OCI-LY1 (cell line): ENCODE measurements around the gene GCM1.

ENCODE experiments used
- EZH2 ChIP-seq: fragments of 200-600 bp; sonication (generic), shearing (Covaris generic); IDR thresholded peaks from 2 replicates; pipeline ENCODE4 v1.8.0; 2017; ENCODE audit warnings: borderline replicate concordance, mixed run types, mild to moderate bottlenecking, antibody characterized with exemption, low read length, moderate library complexity, mixed read lengths
- TF ChIP-seq, protein P1 (sequence below): fragments of 200-600 bp; sonication (generic), shearing (Covaris generic); IDR thresholded peaks from 2 replicates; pipeline ENCODE4 v1.5.1; 2017; ENCODE audit warnings: mild to moderate bottlenecking, antibody characterized with exemption, low read length, moderate library complexity, mixed read lengths

DNA sequence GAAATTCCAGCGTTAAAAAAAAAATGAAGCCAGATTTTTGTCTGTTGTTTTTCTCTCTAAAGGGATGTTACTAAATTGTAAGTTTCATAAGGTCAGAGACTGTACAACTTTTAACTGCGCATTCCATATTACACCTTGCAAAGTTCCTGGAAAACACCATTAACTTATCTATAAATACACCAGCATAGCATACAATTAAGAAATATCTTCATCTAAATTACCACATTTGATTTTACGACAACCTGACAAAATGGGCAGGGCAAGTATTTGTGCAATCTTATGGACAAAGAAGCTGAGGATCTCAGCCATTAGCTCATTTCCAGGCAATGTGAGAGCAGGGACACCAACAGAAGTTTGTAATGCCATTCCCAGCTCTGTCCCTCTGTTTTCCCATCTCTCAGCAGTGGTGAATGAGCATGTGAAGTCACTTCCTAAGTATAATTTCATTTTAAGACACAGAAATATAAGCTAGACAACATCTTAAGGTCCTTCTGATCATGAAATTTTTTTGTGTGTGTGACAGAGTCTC is 12.9 kb upstream of the GCM1 start:
- TF ChIP-seq, protein P1, sequence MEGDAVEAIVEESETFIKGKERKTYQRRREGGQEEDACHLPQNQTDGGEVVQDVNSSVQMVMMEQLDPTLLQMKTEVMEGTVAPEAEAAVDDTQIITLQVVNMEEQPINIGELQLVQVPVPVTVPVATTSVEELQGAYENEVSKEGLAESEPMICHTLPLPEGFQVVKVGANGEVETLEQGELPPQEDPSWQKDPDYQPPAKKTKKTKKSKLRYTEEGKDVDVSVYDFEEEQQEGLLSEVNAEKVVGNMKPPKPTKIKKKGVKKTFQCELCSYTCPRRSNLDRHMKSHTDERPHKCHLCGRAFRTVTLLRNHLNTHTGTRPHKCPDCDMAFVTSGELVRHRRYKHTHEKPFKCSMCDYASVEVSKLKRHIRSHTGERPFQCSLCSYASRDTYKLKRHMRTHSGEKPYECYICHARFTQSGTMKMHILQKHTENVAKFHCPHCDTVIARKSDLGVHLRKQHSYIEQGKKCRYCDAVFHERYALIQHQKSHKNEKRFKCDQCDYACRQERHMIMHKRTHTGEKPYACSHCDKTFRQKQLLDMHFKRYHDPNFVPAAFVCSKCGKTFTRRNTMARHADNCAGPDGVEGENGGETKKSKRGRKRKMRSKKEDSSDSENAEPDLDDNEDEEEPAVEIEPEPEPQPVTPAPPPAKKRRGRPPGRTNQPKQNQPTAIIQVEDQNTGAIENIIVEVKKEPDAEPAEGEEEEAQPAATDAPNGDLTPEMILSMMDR, result no peak
- no peak for TF ChIP-seq EZH2
